Measurements from ENCODE around the gene CBX5.
"Not testable (repeated sequence)": the region's sequence is repeated elsewhere in the genome, so short reads cannot be mapped to it uniquely, and the experiment has no call there.

The CBX5 gene

GRCh38 chr12:54200412-54200811 lies 79.5 kb downstream of the CBX5 start:
- Histone ChIP-seq H3K9me3 (ENCODE audit: low read length) (no peaks in the 10 kb centered on the region), H3K4me1 (ENCODE audit: insufficient read depth, low read length) (no peaks in the 10 kb centered on the region), H3K27me3 (ENCODE audit: control insufficient read depth in 1 of 2, insufficient read depth in 2 of 2, low read length in 2 of 2) (peaks cover 1 to 63% of the 10 kb centered on the region in 2 donors), H3K27ac (ENCODE audit: low read depth, low read length) (no peak overlapping the region), H3K9ac (ENCODE audit: low read length) (no peak overlapping the region), H3K4me3 (ENCODE audit: low read depth in 1 of 2, low read length in 2 of 2) (no peak overlapping the region), H3K36me3 (ENCODE audit: insufficient read depth, low read length) (no peaks in the 10 kb centered on the region)

- H3K36me3 ChIP-seq (ENCODE audit: insufficient read depth, low read length), result no peaks in the 10 kb centered on the region
- no peaks in the 10 kb centered on the region for H3K9me3 ChIP-seq (ENCODE audit: low read length)
- peaks cover 5 to 60% of the 10 kb centered on the region in 2 donors for H3K27me3 ChIP-seq (ENCODE audit: control insufficient read depth in 1 of 2, insufficient read depth in 2 of 2, low read length in 2 of 2)
- H3K4me1 ChIP-seq (ENCODE audit: insufficient read depth, low read length), result no peaks in the 10 kb centered on the region
- no peak overlapping the region for H3K9ac ChIP-seq (ENCODE audit: low read length)
- H3K27ac ChIP-seq (ENCODE audit: low read depth, low read length), result no peak overlapping the region
- no peak overlapping the region for H3K4me3 ChIP-seq (ENCODE audit: low read depth in 1 of 2, low read length in 2 of 2)
Measured at GRCh38 chr12:54199917-54200316, 80.0 kb downstream of the CBX5 start.

- Histone ChIP-seq H3K9ac (ENCODE audit: low read length) (no peak overlapping the region), H3K36me3 (ENCODE audit: insufficient read depth, low read length) (no peaks in the 10 kb centered on the region), H3K9me3 (ENCODE audit: low read length) (no peaks in the 10 kb centered on the region), H3K4me3 (ENCODE audit: low read depth in 1 of 2, low read length in 2 of 2) (no peak overlapping the region), H3K27me3 (ENCODE audit: control insufficient read depth in 1 of 2, insufficient read depth in 2 of 2, low read length in 2 of 2) (peaks cover 5 to 59% of the 10 kb centered on the region in 2 donors), H3K27ac (ENCODE audit: low read depth, low read length) (no peak overlapping the region), H3K4me1 (ENCODE audit: insufficient read depth, low read length) (no peaks in the 10 kb centered on the region)
Measured at GRCh38 chr12:54199034-54199433, 80.9 kb downstream of the CBX5 start.

GRCh38 chr12:54197431-54197909 lies 82.5 kb downstream of the CBX5 start:
- H3K4me3 ChIP-seq (ENCODE audit: low read depth in 1 of 2, low read length in 2 of 2), result no peak overlapping the region
- no peak overlapping the region for H3K27ac ChIP-seq (ENCODE audit: low read depth, low read length)
- H3K4me1 ChIP-seq (ENCODE audit: insufficient read depth, low read length), result no peaks in the 10 kb centered on the region
- no peaks in the 10 kb centered on the region for H3K9me3 ChIP-seq (ENCODE audit: low read length)
- no peaks in the 10 kb centered on the region for H3K36me3 ChIP-seq (ENCODE audit: insufficient read depth, low read length)
- peaks cover 5 to 67% of the 10 kb centered on the region in 2 donors for H3K27me3 ChIP-seq (ENCODE audit: control insufficient read depth in 1 of 2, insufficient read depth in 2 of 2, low read length in 2 of 2)
- H3K9ac ChIP-seq (ENCODE audit: low read length), result no peak overlapping the region

GRCh38 chr12:54197010-54197409 lies 82.9 kb downstream of the CBX5 start:
- no peak overlapping the region for H3K9ac ChIP-seq (ENCODE audit: low read length)
- no peaks in the 10 kb centered on the region for H3K36me3 ChIP-seq (ENCODE audit: insufficient read depth, low read length)
- H3K27me3 ChIP-seq (ENCODE audit: control insufficient read depth in 1 of 2, insufficient read depth in 2 of 2, low read length in 2 of 2), result peaks cover 5 to 69% of the 10 kb centered on the region in 2 donors
- H3K4me3 ChIP-seq (ENCODE audit: low read depth in 1 of 2, low read length in 2 of 2), result no peak overlapping the region
- no peaks in the 10 kb centered on the region for H3K9me3 ChIP-seq (ENCODE audit: low read length)
- H3K27ac ChIP-seq (ENCODE audit: low read depth, low read length), result no peak overlapping the region
- H3K4me1 ChIP-seq (ENCODE audit: insufficient read depth, low read length), result no peaks in the 10 kb centered on the region

GRCh38 chr12:54196396-54196795 lies 83.5 kb downstream of the CBX5 start:
- Histone ChIP-seq H3K4me3 (ENCODE audit: low read depth in 1 of 2, low read length in 2 of 2) (no peak overlapping the region), H3K36me3 (ENCODE audit: insufficient read depth, low read length) (no peaks in the 10 kb centered on the region), H3K9me3 (ENCODE audit: low read length) (no peaks in the 10 kb centered on the region), H3K9ac (ENCODE audit: low read length) (no peak overlapping the region), H3K27me3 (ENCODE audit: control insufficient read depth in 1 of 2, insufficient read depth in 2 of 2, low read length in 2 of 2) (peaks cover 5 to 62% of the 10 kb centered on the region in 2 donors), H3K27ac (ENCODE audit: low read depth, low read length) (no peak overlapping the region), H3K4me1 (ENCODE audit: insufficient read depth, low read length) (peaks cover under 1% of the 10 kb centered on the region)

- H3K27me3 ChIP-seq (ENCODE audit: control insufficient read depth in 1 of 2, insufficient read depth in 2 of 2, low read length in 2 of 2), result peaks cover 5 to 62% of the 10 kb centered on the region in 2 donors
- H3K4me1 ChIP-seq (ENCODE audit: insufficient read depth, low read length), result peaks cover 4% of the 10 kb centered on the region
- H3K36me3 ChIP-seq (ENCODE audit: insufficient read depth, low read length), result no peaks in the 10 kb centered on the region
- H3K4me3 ChIP-seq (ENCODE audit: low read depth in 1 of 2, low read length in 2 of 2), result no peak overlapping the region
- no peak overlapping the region for H3K27ac ChIP-seq (ENCODE audit: low read depth, low read length)
- H3K9me3 ChIP-seq (ENCODE audit: low read length), result no peaks in the 10 kb centered on the region
- no peak overlapping the region for H3K9ac ChIP-seq (ENCODE audit: low read length)
Measured at GRCh38 chr12:54195737-54196347, 84.1 kb downstream of the CBX5 start.

- H3K9ac ChIP-seq (ENCODE audit: low read length), result no peak overlapping the region
- no peaks in the 10 kb centered on the region for H3K36me3 ChIP-seq (ENCODE audit: insufficient read depth, low read length)
- no peaks in the 10 kb centered on the region for H3K9me3 ChIP-seq (ENCODE audit: low read length)
- peaks cover 4% of the 10 kb centered on the region for H3K4me1 ChIP-seq (ENCODE audit: insufficient read depth, low read length)
- H3K4me3 ChIP-seq (ENCODE audit: low read depth in 1 of 2, low read length in 2 of 2), result no peak overlapping the region
- H3K27me3 ChIP-seq (ENCODE audit: control insufficient read depth in 1 of 2, insufficient read depth in 2 of 2, low read length in 2 of 2), result peaks cover 5 to 56% of the 10 kb centered on the region in 2 donors
- no peak overlapping the region for H3K27ac ChIP-seq (ENCODE audit: low read depth, low read length)
Measured at GRCh38 chr12:54195080-54195736, 84.7 kb downstream of the CBX5 start.

- not testable (repeated sequence) for H3K9ac ChIP-seq (ENCODE audit: low read length); H3K36me3 ChIP-seq (ENCODE audit: insufficient read depth, low read length); H3K4me3 ChIP-seq (ENCODE audit: low read depth in 1 of 2, low read length in 2 of 2); H3K27ac ChIP-seq (ENCODE audit: low read depth, low read length); H3K4me1 ChIP-seq (ENCODE audit: insufficient read depth, low read length); H3K9me3 ChIP-seq (ENCODE audit: low read length)
- H3K27me3 ChIP-seq (ENCODE audit: control insufficient read depth in 1 of 2, insufficient read depth in 2 of 2, low read length in 2 of 2), result peaks cover 5 to 51% of the 10 kb centered on the region in 2 donors
Measured at GRCh38 chr12:54194611-54195010, 85.3 kb downstream of the CBX5 start.

- Histone ChIP-seq H3K9me3 (ENCODE audit: low read length) (no peaks in the 10 kb centered on the region), H3K9ac (ENCODE audit: low read length) (no peak overlapping the region), H3K27ac (ENCODE audit: low read depth, low read length) (no peak overlapping the region), H3K4me1 (ENCODE audit: insufficient read depth, low read length) (peaks cover 8% of the 10 kb centered on the region), H3K36me3 (ENCODE audit: insufficient read depth, low read length) (no peaks in the 10 kb centered on the region), H3K4me3 (ENCODE audit: low read depth in 1 of 2, low read length in 2 of 2) (no peak overlapping the region), H3K27me3 (ENCODE audit: control insufficient read depth in 1 of 2, insufficient read depth in 2 of 2, low read length in 2 of 2) (peaks cover 5 to 41% of the 10 kb centered on the region in 2 donors)
Measured at GRCh38 chr12:54193434-54193833, 86.5 kb downstream of the CBX5 start.

GRCh38 chr12:54191550-54192022 lies 88.3 kb downstream of the CBX5 start:
- H3K4me3 ChIP-seq (ENCODE audit: low read depth in 1 of 2, low read length in 2 of 2), result no peak overlapping the region
- no peak overlapping the region for H3K9ac ChIP-seq (ENCODE audit: low read length)
- peaks cover 3% of the 10 kb centered on the region for H3K36me3 ChIP-seq (ENCODE audit: insufficient read depth, low read length)
- H3K4me1 ChIP-seq (ENCODE audit: insufficient read depth, low read length), result peaks cover 13% of the 10 kb centered on the region
- H3K27me3 ChIP-seq (ENCODE audit: control insufficient read depth in 1 of 2, insufficient read depth in 2 of 2, low read length in 2 of 2), result peaks cover 5 to 32% of the 10 kb centered on the region in 2 donors
- no peaks in the 10 kb centered on the region for H3K9me3 ChIP-seq (ENCODE audit: low read length)
- H3K27ac ChIP-seq (ENCODE audit: low read depth, low read length), result no peak overlapping the region

All from muscle layer of colon (tissue), 2 donors.